Stimulated activated CD8-positive, alpha-beta memory T cell treated with anti-CD3 and anti-CD28 coated beads, Interleukin-15, amount 100 ng/mL, for 4 hours (primary cell): Measurements from ENCODE around the gene IL17RB.

Source experiments
- DNase-seq, 2 donors: peaks; one replicate each; pipeline ENCODE4 v3.0.0-alpha.2; 2020; ENCODE audit warnings: low read depth in 2 of 2

The IL17RB gene

DNA sequence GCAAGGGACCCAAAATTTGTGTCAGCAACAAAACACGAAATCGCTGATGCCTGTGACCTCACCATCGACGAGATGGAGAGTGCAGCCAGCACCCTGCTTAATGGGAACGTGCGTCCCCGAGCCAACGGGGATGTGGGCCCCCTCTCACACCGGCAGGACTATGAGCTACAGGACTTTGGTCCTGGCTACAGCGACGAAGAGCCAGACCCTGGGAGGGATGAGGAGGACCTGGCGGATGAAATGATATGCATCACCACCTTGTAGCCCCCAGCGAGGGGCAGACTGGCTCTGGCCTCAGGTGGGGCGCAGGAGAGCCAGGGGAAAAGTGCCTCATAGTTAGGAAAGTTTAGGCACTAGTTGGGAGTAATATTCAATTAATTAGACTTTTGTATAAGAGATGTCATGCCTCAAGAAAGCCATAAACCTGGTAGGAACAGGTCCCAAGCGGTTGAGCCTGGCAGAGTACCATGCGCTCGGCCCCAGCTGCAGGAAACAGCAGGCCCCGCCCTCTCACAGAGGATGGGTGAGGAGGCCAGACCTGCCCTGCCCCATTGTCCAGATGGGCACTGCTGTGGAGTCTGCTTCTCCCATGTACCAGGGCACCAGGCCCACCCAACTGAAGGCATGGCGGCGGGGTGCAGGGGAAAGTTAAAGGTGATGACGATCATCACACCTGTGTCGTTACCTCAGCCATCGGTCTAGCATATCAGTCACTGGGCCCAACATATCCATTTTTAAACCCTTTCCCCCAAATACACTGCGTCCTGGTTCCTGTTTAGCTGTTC, 35.0 kb upstream of the IL17RB start:
- DNase-seq = no peak

DNA sequence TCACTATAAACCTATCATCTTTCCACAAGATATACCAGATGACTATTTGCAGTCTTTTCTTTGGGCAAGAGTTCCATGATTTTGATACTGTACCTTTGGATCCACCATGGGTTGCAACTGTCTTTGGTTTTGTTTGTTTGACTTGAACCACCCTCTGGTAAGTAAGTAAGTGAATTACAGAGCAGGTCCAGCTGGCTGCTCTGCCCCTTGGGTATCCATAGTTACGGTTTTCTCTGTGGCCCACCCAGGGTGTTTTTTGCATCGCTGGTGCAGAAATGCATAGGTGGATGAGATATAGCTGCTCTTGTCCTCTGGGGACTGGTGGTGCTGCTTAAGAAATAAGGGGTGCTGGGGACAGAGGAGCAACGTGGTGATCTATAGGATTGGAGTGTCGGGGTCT, 33.9 kb upstream of the IL17RB start:
- no peak for DNase-seq

DNA sequence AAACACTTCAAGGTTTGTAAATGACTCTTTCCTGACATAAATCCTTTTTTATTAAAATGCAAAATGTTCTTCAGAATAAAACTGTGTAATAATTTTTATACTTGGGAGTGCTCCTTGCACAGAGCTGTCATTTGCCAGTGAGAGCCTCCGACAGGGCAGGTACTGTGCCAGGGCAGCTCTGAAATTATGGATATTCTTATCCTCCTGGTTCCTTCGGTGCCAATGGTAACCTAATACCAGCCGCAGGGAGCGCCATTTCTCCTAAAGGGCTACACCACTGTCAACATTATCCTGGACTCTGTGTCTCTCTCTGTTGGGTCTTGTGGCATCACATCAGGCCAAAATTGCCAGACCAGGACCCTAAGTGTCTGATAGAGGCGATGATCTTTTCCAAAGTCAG, 33.1 kb upstream of the IL17RB start:
- DNase-seq = no peak

DNA sequence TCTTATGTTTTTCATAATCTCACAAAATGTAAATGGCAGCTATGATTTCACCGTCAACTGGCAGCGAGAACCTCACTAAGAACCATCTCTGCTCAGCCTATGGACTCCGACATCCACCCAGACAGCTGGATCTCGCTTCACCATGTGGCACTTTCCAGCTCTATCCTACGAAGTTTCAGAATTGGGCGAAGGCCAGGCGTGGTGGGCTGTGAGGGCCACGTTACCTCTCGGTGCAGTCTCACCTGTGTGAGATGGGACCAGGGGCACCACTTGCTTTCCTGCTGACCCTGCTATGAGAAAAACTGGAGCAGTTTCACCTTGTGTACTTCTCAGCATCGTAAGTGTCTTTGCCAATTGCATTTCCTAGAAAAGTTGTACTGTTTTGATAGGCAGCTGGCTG, 32.5 kb upstream of the IL17RB start:
- DNase-seq = no peak

DNA sequence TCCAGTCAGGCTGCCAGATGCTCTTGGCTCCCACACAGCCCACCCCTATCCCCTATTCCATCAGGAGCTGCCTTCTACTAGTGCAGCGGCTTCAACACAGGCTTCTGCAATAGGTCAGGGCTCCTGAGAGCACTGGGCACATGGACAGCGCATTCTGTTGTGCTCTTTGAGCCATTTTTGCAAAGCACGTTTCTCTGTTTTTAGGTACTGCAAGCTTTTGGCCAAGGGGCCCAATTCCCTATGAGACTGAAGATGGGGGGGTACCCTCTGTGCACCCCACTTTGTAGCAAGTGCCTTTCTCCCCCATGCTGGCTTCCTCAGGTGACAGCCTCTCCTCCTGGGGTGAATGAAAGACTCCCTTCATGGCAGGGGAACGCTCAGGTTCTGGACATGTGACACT, 31.3 kb upstream of the IL17RB start:
- DNase-seq = no peak

DNA sequence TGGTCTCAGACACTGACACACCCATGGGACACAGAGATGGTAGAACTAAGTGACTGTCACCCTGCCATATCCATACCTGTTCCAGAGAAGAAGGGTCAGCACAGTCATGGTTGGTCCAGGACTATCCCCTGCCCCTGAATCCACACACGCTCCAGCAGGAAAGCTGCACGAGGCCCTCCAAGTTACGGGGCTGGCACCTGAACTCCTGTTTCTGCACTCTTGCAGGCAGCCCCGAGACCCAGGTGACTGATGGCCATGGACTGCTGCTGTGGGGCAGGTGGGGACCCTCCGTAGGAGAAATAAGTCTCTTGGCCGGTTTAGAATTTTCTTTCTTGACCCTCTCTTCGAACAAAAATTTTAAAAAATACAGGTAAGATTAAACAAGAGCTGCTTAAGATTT, 30.7 kb upstream of the IL17RB start:
- no peak for DNase-seq

DNA sequence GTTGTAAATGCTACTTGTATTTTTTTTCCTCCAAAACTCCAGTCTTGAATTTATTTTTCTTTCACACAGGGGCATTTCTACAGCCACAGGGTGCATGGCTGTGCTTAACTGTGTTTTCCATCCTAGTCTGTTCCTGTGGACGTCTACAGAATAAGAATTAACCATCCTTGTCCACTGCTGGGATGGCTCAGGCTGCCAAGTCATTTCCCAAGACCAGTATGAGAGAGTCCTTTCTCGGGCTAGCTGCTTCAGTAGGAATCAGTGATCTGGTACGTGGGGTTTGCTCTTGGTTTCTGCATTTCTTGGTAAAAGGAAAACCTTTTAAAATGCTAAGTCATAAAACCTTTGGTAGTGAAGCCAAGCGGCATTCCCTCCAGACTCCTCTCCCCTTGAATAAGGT, 29.9 kb upstream of the IL17RB start:
- DNase-seq = no peak

DNA sequence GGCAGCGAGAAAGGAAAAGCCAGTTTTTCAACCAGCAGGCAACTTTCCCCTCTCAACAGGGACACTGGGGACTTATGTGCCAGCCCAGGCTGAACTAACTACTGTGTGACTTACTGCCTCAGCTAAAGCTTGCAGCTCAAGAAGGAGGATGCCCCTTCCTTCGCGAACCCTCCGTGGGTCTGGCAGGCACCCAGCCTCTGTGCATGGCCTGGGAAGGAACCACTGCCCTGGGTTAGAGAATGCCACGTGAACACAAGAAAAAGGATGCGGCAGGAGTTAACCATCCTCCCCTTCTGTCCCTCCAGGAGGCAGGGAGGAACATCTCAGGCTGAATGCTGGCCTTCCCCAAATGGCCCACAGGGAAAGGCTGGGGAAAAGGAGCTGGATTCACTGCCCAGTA, 29.2 kb upstream of the IL17RB start:
- DNase-seq = no peak

DNA sequence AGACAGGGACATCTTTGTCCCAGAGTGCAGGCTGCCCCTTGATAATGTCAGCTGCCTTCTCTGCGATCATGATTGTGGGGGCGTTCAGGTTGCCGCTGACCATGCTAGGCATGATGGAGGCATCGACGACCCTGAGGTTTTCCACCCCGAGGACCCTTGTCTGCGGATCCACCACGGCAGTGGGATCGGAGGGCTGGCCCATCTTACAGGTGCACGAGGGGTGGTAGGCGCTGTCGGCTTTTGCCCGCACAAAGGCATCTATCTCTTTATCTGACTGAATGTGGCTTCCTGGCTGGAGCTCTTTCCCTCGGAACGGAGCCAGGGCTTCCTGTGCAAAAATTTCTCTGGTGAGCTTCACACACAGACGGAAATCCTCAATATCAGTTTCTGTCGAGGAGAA, 28.6 kb upstream of the IL17RB start:
- no peak for DNase-seq

DNA sequence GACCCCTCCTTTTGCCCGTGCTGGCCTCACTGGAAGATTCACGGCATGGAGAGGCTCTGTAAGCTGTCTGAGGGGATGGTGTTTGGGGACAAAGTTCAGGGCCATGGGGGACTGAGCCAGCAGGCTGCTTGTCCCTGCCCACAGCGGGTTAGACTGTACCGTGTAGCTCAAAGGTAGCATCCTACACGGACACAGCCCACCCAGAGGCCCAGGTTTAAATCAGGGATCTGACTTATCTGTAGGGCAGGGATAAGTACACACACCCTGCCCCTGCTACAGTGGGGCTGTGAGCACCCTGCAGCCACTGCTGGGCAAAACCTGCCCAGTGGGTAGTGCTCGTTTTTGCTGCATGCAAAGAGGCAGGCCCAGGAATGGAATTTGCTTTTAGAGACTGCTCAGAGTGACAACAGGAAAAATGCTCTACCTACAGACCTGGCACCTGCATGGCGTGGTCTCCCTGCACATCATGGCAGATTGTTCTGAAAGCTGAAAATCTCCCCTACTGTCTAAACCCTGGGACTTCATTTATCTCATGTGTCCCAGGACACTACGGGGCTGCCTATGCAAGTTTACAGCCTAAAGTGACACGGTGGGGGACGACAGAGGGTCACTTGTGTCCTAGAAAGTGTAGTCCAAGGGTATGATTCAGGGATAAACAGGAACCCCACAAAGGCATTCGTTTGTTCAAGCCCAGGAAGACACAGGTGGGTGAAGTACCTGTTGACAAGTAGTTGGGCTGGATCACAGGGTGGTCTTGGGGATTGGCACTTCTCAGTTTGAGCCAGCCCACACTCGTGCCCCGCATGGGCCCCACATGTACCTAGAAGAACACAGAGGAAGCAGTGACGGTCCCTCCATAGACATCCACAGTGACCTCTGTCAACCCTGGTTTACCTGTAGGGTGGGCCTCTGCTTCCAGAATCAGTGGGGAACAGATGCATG, 27.9 kb upstream of the IL17RB start:
- DNase-seq = no peak

DNA sequence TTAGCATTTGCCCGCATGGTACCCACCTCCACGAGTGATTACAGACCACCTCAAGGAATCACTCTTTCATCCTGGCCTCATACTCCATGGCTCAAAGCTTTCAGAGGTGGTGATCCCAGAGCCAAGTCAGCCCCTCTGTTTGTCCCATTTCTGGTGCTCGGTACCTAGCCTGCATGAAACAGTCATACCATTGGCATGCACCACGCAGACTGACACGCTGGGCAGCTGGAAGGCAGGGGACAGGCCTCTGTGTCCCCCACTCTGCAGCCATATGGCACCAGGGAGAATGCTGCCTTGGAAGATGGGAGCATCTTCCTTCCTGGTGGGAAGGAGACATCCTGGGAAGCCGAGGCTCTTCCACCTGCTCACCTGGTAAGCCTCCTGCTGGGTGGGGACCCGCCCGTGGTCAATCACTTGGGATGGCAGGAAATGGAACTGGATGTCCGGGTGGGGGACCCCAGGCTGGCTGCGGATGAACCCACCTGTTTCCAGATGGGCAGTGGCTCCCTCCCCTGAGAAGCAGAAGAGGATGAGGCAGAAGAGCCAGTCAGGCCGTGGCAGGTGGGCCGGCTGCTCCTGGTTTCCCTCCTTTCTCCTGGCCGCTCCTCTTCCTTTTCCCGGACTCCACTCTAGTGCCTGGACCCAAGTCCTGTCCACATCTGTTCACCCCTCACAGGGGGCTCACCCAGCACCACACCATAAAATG, 27.1 kb upstream of the IL17RB start:
- no peak for DNase-seq

DNA sequence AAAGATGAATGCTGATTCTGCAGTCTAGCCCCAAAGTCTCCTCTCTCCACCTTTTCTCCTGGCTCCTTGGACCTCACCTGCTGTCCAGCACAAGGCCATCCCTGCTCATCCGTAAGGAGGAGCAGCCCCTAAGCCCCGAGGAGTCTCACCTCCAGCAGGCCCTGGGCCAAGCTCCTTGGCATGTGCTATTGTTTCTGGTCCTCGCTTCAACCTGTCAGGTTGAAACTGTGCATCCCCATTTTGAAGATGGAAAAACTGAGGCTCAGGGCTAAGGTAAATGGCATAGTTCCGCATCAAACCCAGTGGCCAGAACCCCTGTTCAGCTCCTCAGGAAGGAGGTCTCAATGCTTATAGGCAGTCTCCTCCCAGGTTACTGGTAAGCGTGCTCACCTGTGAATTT, 26.3 kb upstream of the IL17RB start:
- no peak for DNase-seq

DNA sequence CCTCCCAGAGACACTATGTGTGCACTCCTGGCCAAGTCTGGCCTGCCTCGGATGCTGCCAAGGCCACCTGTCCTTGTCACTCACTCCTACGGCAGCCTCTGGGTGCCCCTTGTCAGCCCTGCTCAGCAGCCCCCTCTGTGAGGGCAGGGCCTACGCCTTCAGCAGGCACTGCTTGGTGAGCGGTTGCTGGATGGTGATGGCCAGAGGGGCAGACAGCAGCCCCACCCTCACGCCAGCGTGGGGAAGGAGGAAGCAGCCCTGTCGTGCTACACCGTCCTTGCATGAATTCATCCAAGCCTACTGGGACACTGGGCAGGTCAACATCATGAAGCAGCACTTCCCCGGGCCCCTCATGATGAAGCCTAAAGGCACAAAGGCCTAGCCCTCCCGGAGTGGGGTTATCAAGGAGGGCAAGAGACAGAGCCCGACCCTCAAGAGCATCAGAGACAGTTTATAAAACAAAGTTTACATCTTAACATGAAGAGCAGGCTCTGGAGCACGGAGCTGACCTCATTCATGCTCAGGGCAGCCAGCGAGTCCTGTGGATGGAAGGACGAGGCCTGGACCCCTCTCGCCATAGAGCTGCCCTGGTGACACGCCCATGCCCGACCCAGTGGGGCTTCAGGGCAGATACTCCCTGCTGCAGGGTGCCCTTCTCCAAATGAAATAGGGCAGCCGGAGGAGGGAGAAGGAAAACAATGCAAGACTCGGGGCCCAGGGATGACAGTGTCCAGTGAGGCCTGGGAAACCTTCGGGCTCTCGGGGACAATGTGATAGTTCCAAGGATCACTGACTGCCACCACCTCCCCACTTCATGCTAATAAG, 25.4 kb upstream of the IL17RB start:
- DNase-seq = no peak

DNA sequence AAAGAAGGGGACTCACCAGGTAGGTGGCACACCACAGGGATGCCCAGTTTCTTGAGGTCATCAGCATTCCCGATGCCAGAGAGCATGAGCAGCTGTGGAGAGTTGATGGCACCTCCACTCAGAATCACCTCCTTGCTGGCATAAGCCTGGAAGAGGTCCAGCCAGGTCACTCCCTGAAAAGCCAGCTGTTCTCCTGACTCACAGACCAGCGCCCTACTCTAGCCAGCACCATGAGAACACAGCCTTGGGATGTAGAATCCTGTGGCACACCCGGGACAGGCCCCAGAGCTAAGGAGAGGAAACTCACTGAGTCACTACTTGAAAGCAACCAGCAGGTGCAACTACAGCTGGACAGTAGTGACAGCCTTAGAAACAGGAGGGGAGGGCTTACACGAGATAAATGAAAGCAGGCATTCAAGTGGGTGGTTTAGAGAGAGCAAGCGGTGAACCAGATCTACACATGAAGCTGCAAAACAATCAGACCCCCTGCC, 24.7 kb upstream of the IL17RB start:
- no peak for DNase-seq

DNA sequence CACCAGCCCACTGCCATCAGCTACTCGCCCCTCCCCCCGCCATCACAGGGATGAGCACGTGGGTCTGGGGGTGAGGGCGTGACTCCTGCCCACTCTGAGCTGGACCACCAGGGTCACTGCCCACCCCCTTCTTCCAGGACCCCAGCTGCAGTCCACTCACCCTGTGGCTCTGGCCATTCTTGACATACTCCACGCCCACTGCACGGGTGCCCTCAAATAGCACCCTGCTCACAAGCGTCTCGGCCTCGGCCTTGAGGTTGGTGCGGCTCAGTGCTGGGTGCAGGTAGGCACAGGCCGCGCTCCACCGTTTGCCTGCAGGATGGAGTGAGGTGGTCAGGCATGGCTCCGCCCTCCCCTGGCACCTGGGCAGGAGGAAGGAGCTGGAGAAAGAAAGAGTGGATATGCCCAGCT, 24.0 kb upstream of the IL17RB start:
- DNase-seq = no peak

DNA sequence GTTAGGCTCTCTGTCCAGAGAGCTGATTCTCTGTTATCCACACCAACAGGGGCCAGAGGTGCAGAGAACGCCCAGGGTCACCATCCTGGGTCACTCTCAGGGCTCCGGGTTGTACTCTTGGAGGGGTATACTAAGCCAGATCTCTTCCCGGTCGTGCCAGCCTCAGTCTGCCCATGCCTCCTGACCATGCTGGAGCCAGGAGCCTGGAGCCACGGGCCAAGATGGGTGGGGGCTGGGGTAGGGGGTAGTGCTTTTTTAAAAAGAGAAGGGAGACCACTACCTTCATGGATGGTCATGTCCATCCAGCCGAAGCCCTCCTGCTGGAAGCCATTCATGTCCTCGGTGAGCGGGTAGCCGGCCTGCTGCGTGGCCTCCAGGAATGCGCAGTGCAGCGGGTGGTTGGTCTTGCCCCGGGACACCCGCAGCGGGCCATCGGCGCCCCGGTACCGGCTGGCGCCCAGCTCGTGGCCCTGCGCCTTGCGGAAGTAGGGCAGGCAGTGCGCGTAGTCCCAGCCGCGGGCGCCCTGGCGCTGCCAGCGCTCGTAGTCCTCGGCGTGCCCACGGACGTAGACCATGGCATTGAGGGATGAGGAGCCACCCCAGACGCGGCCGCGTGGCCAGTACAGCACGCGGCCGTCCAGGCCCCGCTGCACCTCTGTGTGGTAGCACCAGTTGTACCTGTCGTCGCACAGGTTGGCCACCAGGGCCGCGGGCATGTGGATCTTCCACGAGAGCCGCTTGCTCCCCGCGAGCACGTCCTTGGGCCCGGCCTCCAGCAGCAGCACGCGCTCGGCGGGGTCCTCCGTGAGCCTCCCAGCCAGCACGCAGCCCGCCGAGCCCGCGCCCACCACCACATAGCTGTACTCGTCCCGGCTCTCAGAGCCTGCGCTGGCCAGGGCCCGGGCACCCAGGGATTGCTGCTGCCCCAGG, 23.1 kb upstream of the IL17RB start:
- DNase-seq = no peak

DNA sequence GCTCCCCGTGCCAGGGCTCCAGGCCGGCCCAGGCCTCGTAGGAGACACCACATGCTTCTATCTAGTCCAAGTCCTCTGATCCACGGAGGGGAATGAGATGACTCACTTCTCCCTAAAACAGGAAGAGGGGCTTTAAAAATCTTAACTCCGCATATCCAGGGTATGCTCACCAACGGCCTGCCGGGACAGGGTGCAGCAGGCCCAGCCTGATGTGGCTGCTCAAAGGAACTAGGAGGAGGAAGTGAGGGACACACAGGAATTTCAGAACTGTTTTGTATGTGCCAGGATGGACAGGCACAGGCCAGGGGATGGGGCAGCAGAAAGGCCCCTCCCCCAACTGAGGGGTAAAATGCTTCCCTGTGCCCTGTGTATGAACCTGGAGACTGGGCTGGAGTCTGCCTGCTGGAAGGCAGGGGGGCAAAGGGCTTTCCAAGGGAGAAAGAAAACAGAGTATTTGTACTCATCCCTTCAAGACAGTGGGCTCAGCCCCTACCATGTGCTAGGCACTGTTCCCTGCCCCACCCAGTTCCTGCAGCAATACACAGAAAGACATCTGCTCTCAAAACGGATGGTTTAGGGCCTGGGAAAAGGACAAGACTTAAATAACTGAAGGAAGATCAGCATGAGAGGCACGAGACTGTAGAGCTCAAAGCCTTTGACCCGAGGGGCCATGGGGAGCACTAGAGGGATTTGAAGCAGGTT, 22.3 kb upstream of the IL17RB start:
- no peak for DNase-seq

DNA sequence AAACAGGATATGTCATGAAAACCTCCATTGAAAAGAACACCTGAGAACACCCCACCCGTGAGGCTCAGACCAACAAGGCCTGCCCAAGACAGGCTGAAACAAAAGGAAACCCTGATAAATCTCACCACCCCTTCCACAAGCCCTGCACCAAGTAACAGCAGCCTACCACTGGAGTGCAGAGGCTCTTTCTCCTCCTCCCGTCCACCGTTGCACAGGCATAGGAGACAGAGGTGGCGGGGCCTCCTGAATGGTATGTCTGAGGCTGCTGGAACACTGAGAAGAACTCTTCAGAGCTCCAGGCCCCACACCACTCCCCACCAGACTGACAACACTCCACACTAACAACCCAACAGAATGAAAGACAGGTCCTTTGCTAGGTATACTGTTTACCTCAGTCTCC, 21.6 kb upstream of the IL17RB start:
- no peak for DNase-seq

DNA sequence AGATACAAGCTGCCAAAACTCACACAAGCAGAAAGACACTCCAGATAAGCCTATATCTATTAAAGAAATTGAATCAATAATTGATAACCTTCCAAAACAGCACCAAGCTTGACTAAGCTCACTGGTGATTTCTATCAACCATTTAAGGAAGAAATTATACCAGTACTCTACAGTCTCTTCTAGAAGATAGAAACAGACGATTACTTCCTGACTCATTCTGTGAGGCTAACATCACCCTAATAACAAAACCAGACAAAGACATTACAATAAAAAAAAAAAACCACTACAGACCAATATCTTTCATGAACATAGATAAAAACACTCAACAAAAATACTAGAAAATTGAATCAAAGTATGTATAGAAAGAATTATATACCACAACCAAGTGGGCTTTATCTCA, 20.3 kb upstream of the IL17RB start:
- no peak for DNase-seq

DNA sequence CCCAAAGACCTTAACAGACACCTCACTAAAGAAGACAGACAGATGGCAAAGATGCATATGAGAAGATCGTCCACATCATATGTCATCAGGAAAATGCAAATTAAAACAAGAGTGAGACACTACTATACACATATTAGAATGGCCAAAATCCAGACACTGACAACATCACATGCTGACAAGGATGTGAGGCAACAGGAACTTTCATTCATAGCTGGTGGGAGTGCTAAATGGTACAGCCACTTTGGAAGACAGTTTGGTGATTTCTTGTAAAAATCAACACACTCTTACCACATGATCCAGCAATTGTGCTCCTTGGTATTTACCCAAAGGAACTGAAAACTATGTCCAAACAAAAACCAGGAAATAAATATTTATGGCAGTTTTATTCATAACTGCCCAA, 17.8 kb upstream of the IL17RB start:
- no peak for DNase-seq
